Muscle of arm (tissue), 12 donors: ENCODE results near the gene MAP3K8. TPM values are rescaled to one million over a fixed set of nuclear protein-coding genes. Genes with fewer than 3 reads are reported as not detected.

Experiments used
- polyA plus RNA-seq, 12 donors: library from polyadenylated mRNA; unstranded; fragments of 120-200 nt; gene quantifications; one replicate each; pipeline ENCODE4 v1.2.1, GENCODE V29; 2013; ENCODE audit not compliant: insufficient read length in 12 of 12

Gene MAP3K8
- polyA plus RNA-seq, 12 donors = 2.3 to 12.8 (median 3.4) TPM; not detected in 2

Other genes with a start within 250 kb of the MAP3K8 start
- gene MTPAP, start 84.9 kb upstream of the MAP3K8 start, polyA plus RNA-seq = 10 to 100 TPM in 10 of 12 donors, 1 to 10 TPM in 1, not detected in 1; 7.2 to 24.7 (median 18.9) TPM
- gene LYZL2, start 195.6 kb downstream of the MAP3K8 start, polyA plus RNA-seq = not detected